DND-41 (cell line): ENCODE results near the gene DPEP2NB.
"Not testable (repeated sequence)": the region's sequence is repeated elsewhere in the genome, so short reads cannot be mapped to it uniquely, and the experiment has no call there.

Experiments used
- ATAC-seq: fragments of 200-7000 bp; cut with Tn5 transposase; 3 replicates; pipeline ENCODE4 v1.9.1; 2021; ENCODE audit warnings: low read depth; ENCODE audit not compliant: insufficient read depth
- DNase-seq: peaks from one replicate; pipeline ENCODE4 v3.0.0-alpha.2; 2020
- H2AFZ ChIP-seq: 2 replicates; pipeline ENCODE4 v1.6.0; 2012; ENCODE audit warnings: low read depth, low read length
- H3K27ac ChIP-seq: 2 replicates; pipeline ENCODE4 v1.5.1; 2012; ENCODE audit warnings: low read length, inconsistent platforms
- H3K27me3 ChIP-seq: fragments of 200-600 bp; sonication (generic); 2 replicates; pipeline ENCODE4 v1.6.0; 2012; ENCODE audit warnings: low read length, mild to moderate bottlenecking, inconsistent platforms; ENCODE audit not compliant: insufficient read depth, poor library complexity
- H3K36me3 ChIP-seq: 2 replicates; pipeline ENCODE4 v1.5.1; 2012; ENCODE audit warnings: low read length, inconsistent platforms; ENCODE audit not compliant: insufficient read depth
- H3K4me1 ChIP-seq: 2 replicates; pipeline ENCODE4 v1.5.1; 2012; ENCODE audit warnings: mild to moderate bottlenecking, low read length; ENCODE audit not compliant: insufficient read depth
- H3K4me2 ChIP-seq: 2 replicates; pipeline ENCODE4 v1.6.0; 2012; ENCODE audit warnings: mild to moderate bottlenecking, moderate library complexity, low read length, inconsistent platforms; ENCODE audit not compliant: insufficient read depth
- H3K4me3 ChIP-seq, 2 experiments: fragments of 200-600 bp in 1 of 2; shearing (Covaris generic) in 1 of 2; 2 replicates each; pipeline ENCODE4 v1.5.1; 2012 to 2016; ENCODE audit warnings: inconsistent platforms in 2 of 2, low read length in 2 of 2, mild to moderate bottlenecking in 2 of 2, low read depth in 1 of 2, moderate library complexity in 1 of 2
- H3K79me2 ChIP-seq: 2 replicates; pipeline ENCODE4 v1.6.0; 2012; ENCODE audit warnings: low read length, inconsistent platforms; ENCODE audit not compliant: insufficient read depth
- H3K9ac ChIP-seq: 2 replicates; pipeline ENCODE4 v1.6.0; 2012; ENCODE audit warnings: low read depth, mild to moderate bottlenecking, inconsistent platforms, low read length, moderate library complexity
- H3K9me3 ChIP-seq: 2 replicates; pipeline ENCODE4 v1.5.1; 2012; ENCODE audit warnings: low read length, moderate library complexity, mild to moderate bottlenecking, inconsistent platforms; ENCODE audit not compliant: insufficient read depth, severe bottlenecking
- H4K20me1 ChIP-seq: 2 replicates; pipeline ENCODE4 v1.6.0; 2012; ENCODE audit warnings: low read length; ENCODE audit not compliant: insufficient read depth
- EZH2 ChIP-seq: IDR thresholded peaks from 3 replicates; pipeline ENCODE4 v1.6.1; 2012; ENCODE audit warnings: borderline replicate concordance, low read depth, mild to moderate bottlenecking, moderate library complexity, low read length, inconsistent platforms; ENCODE audit not compliant: severe bottlenecking
- TF ChIP-seq, protein P1 (sequence below): IDR thresholded peaks from 2 replicates; pipeline ENCODE4 v1.5.1; 2012; ENCODE audit warnings: borderline replicate concordance, low read length, moderate library complexity, mild to moderate bottlenecking; ENCODE audit not compliant: poor library complexity, severe bottlenecking; ENCODE audit errors: extremely low read depth

Gene DPEP2NB

GRCh38 chr16:67998231-67998778 lies 17.4 kb downstream of the DPEP2NB start:
- not testable (repeated sequence) for H3K27me3 ChIP-seq, H3K9me3 ChIP-seq, H3K36me3 ChIP-seq, H4K20me1 ChIP-seq, DNase-seq, H3K79me2 ChIP-seq, ATAC-seq
- Histone ChIP-seq H3K4me2 (peak overlapping the region; percentile 69), H3K27ac (peak overlapping the region; percentile 90), H3K4me3 (peak overlapping the region in 1 of 2 experiments; percentile 55; a peak in 2 of 4 replicates), H2AFZ (peak overlapping the region; percentile 82), H3K9ac (peak overlapping the region; percentile 48; the same call in 1 of the 2 replicates), H3K4me1 (peaks cover 38% of the 10 kb centered on the region)

DNA sequence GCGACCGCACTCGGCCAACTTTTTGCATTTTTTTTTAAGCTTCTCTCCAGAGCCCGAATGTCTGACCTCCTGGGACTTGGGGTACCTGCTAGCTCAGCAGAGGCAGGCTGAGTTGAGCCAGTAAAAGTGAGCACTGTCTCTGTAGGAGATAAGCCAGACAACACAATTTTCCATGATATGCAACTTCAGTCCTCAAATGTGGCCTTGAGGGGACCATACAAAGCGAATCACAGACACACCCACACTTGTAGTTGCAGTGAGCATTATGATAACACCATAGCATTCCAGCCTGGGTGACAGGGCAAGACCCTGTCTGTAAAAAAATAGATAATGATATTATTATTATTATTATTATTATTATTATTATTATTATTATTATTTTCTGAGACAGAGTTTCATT lies 19.0 kb downstream of the DPEP2NB start:
- no peaks in the 10 kb centered on the region for H4K20me1 ChIP-seq
- TF ChIP-seq, protein P1, sequence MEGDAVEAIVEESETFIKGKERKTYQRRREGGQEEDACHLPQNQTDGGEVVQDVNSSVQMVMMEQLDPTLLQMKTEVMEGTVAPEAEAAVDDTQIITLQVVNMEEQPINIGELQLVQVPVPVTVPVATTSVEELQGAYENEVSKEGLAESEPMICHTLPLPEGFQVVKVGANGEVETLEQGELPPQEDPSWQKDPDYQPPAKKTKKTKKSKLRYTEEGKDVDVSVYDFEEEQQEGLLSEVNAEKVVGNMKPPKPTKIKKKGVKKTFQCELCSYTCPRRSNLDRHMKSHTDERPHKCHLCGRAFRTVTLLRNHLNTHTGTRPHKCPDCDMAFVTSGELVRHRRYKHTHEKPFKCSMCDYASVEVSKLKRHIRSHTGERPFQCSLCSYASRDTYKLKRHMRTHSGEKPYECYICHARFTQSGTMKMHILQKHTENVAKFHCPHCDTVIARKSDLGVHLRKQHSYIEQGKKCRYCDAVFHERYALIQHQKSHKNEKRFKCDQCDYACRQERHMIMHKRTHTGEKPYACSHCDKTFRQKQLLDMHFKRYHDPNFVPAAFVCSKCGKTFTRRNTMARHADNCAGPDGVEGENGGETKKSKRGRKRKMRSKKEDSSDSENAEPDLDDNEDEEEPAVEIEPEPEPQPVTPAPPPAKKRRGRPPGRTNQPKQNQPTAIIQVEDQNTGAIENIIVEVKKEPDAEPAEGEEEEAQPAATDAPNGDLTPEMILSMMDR = no peak
- TF ChIP-seq EZH2 = no peak
- H3K27ac ChIP-seq = no peak overlapping the region
- H3K9ac ChIP-seq = no peak overlapping the region
- H2AFZ ChIP-seq = no peak overlapping the region
- H3K9me3 ChIP-seq = no peaks in the 10 kb centered on the region
- H3K4me3 ChIP-seq = no peak overlapping the region
- peaks cover 46% of the 10 kb centered on the region for H3K4me1 ChIP-seq
- H3K4me2 ChIP-seq = no peak overlapping the region
- ATAC-seq = no peak
- DNase-seq = no peak
- no peaks in the 10 kb centered on the region for H3K79me2 ChIP-seq
- no peaks in the 10 kb centered on the region for H3K36me3 ChIP-seq
- H3K27me3 ChIP-seq = no peaks in the 10 kb centered on the region

DNA sequence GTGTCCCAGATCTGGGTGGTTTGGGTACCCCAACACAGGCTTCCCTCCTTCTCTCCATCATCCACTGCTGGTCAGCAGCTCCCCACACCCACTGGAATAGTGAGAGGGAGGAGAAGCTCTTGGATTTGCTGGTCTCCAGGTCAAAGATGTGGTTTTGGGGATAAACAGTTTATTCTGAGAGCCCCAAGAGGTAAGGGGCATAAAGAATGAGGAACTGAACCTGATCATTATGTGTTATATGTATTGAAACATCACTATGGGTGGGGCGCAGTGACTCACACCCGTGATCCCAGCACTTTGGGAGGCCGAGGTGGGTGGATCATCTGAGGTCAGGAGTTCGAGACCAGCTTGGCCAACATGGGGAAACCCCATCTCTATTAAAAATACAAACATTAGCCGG lies 20.3 kb downstream of the DPEP2NB start:
- no peak for TF ChIP-seq EZH2
- TF ChIP-seq, protein P1 = no peak
- Histone ChIP-seq H3K27ac (no peak overlapping the region), H3K4me1 (peaks cover 44% of the 10 kb centered on the region), H3K9me3 (no peaks in the 10 kb centered on the region), H3K79me2 (no peaks in the 10 kb centered on the region), H4K20me1 (no peaks in the 10 kb centered on the region), H3K9ac (no peak overlapping the region), H3K36me3 (no peaks in the 10 kb centered on the region), H3K4me2 (no peak overlapping the region), H3K4me3 (no peak overlapping the region), H2AFZ (no peak overlapping the region), H3K27me3 (no peaks in the 10 kb centered on the region)
- DNase-seq = no peak
- no peak for ATAC-seq

- H3K4me3 ChIP-seq, H3K27ac ChIP-seq, H3K4me2 ChIP-seq, H4K20me1 ChIP-seq, H3K9me3 ChIP-seq, H3K36me3 ChIP-seq, H3K79me2 ChIP-seq, H3K27me3 ChIP-seq: not testable (repeated sequence)
- ATAC-seq (peak; percentile 33), DNase-seq (peak; percentile 36)
- peaks cover 30% of the 10 kb centered on the region for H3K4me1 ChIP-seq
- peak overlapping the region; percentile 71 for H2AFZ ChIP-seq
- H3K9ac ChIP-seq = 0 out of 2 replicates have a peak overlapping the region, but pooled peaks have one; percentile 49
These were observed 21.7 kb downstream of the DPEP2NB start for GRCh38 chr16:67994040-67994408.
